ENCODE results near the gene DLGAP4. TPM values are rescaled to one million over a fixed set of nuclear protein-coding genes. Genes with fewer than 3 reads are reported as not detected.

Gene DLGAP4
- polyA plus RNA-seq, 1 of the 3 experiments (the other 2 are of a cell fraction) = 31.2 TPM

- peak; percentile 96 for DNase-seq
- TF ChIP-seq MXI1 (IDR thresholded peaks at IDR 0.05; ENCODE audit: low read depth, low read length) (peak; percentile 32; the same call in 1 of the 2 replicates), RFX5 (IDR thresholded peaks at IDR 0.05; ENCODE audit: low read length) (no peak), IRF3 (IDR thresholded peaks at IDR 0.05; ENCODE audit: low read depth, low read length) (no peak), GABPA (IDR thresholded peaks at IDR 0.05; ENCODE audit: low read depth) (peak; percentile 59), POLR2AphosphoS5 (IDR thresholded peaks at IDR 0.05; ENCODE audit: low read depth, low read length) (peak; percentile 37; the same call in 1 of the 2 replicates)
- TF ChIP-seq, protein P1, sequence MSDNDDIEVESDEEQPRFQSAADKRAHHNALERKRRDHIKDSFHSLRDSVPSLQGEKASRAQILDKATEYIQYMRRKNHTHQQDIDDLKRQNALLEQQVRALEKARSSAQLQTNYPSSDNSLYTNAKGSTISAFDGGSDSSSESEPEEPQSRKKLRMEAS (IDR thresholded peaks at IDR 0.05; ENCODE audit: low read depth) = peak; percentile 45; the same call in 1 of the 2 replicates
- TF ChIP-seq, protein P2, sequence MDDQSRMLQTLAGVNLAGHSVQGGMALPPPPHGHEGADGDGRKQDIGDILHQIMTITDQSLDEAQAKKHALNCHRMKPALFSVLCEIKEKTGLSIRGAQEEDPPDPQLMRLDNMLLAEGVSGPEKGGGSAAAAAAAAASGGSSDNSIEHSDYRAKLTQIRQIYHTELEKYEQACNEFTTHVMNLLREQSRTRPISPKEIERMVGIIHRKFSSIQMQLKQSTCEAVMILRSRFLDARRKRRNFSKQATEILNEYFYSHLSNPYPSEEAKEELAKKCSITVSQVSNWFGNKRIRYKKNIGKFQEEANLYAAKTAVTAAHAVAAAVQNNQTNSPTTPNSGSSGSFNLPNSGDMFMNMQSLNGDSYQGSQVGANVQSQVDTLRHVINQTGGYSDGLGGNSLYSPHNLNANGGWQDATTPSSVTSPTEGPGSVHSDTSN (IDR thresholded peaks at IDR 0.05) = no peak
- H3K27ac ChIP-seq (ENCODE audit: low read depth in 2 of 2, low read length in 1 of 2) = peak within 1 kb of the TSS; percentile 55 to 78
- H3K27me3 ChIP-seq (ENCODE audit: insufficient read depth) = no peaks in the 10 kb centered on the region
- POLR2A ChIA-PET = no interaction called here
- H2AFZ ChIP-seq (ENCODE audit: low read depth) = peak within 1 kb of the TSS; percentile 91
- peak within 1 kb of the TSS; percentile 99 for H3K4me2 ChIP-seq
- H3K9ac ChIP-seq = peak within 1 kb of the TSS; percentile 84
- peaks cover 0 to 1% of the 10 kb centered on the region in 2 experiments for H3K36me3 ChIP-seq (replicated peaks in 1 of 2; ENCODE audit: control insufficient read depth in 1 of 2, insufficient read depth in 2 of 2, low read length in 1 of 2)
- H3K4me1 ChIP-seq (ENCODE audit: control insufficient read depth in 1 of 2, insufficient read depth in 2 of 2, low read depth in 1 of 2, low read length in 1 of 2) = peaks cover 17 to 20% of the 10 kb centered on the region in 2 experiments; a peak in 3 of 4 replicates
- H3K79me2 ChIP-seq (ENCODE audit: insufficient read depth) = peaks cover 39% of the 10 kb centered on the region
- peaks cover 42% of the 10 kb centered on the region for H3F3A ChIP-seq (replicated peaks; ENCODE audit: insufficient read depth)
- H3K4me3 ChIP-seq (ENCODE audit: low read depth in 2 of 2, low read length in 1 of 2) = peak within 1 kb of the TSS; percentile 65 to 77
- H3K9me3 ChIP-seq = no peaks in the 10 kb centered on the region
- H4K20me1 ChIP-seq (ENCODE audit: insufficient read depth) = peaks cover 5% of the 10 kb centered on the region; the same call in 1 of the 2 replicates
- CTCF ChIA-PET = interaction anchor here (0.5 to 3.6 kb wide), 6 partner anchors 11 to 201 kb away, joined by 3 to 20 read pairs (median 4); partner anchors contain the start of genes DSN1 and RAB5IF
- no peaks in the 10 kb centered on the region for H3K9me2 ChIP-seq
- 25% methylated on average over 19 of the region's 80 CpGs for WGBS (ENCODE audit: low lambda C conversion rate)
These were observed 267.1 kb downstream of the DLGAP4 start, which contains the start of gene TGIF2 for GRCh38 chr20:36573103-36573797. Gene TGIF2, plus strand, starts transcription at chr20:36573597. Its CDS starts 5,178 bp downstream, at chr20:36578775.

DNA sequence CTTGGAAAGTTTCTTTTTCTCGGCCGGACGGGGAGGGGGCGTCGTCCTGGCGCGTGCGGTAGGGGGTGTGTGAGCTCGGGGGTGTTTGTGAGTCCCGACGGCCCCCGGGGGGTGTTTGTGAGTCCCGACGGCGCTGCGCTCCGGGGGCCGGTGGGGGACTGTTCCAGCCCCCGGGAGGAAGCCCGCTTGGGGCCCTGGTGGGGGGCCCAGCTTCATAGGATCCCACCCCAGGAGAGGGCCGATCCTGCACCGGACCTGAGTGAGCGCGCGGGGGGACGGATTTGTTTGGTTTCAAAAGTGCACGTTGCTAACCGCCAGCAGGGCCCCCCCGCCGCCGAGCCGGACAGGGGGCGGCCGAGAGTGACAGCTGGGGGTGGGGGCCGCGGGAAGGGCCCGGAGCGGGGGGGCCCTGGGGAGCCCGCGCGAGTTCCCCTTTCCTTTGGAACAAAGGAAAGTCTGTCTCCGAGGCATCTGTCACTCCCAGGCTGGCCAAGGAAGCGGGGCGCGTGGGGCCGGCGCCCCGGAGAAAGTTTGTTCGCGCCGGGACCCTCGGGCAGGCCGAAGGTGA is 267.7 kb downstream of the DLGAP4 start:
- peak overlapping the region; percentile 27 to 53; a peak in 2 of 4 replicates for H3K27ac ChIP-seq (ENCODE audit: low read depth in 2 of 2, low read length in 1 of 2)
- peaks cover 45% of the 10 kb centered on the region for H3K79me2 ChIP-seq (ENCODE audit: insufficient read depth)
- POLR2A ChIA-PET = no interaction called here
- no peaks in the 10 kb centered on the region for H3K9me2 ChIP-seq
- 1% methylated on average over 18 of the region's 53 CpGs for WGBS (ENCODE audit: low lambda C conversion rate)
- peaks cover 0 to 3% of the 10 kb centered on the region in 2 experiments for H3K36me3 ChIP-seq (replicated peaks in 1 of 2; ENCODE audit: control insufficient read depth in 1 of 2, insufficient read depth in 2 of 2, low read length in 1 of 2)
- H4K20me1 ChIP-seq (ENCODE audit: insufficient read depth) = peaks cover 5% of the 10 kb centered on the region; the same call in 1 of the 2 replicates
- H3K4me1 ChIP-seq (ENCODE audit: control insufficient read depth in 1 of 2, insufficient read depth in 2 of 2, low read depth in 1 of 2, low read length in 1 of 2) = peaks cover 17 to 20% of the 10 kb centered on the region in 2 experiments; a peak in 3 of 4 replicates
- TF ChIP-seq SIN3A (IDR thresholded peaks at IDR 0.05; ENCODE audit: borderline replicate concordance, low read depth, low read length) (peak; percentile 67; the same call in 1 of the 2 replicates), RFX5 (IDR thresholded peaks at IDR 0.05; ENCODE audit: low read length) (no peak), MXI1 (IDR thresholded peaks at IDR 0.05; ENCODE audit: low read depth, low read length) (0 out of 2 replicates have a peak, but pooled peaks have one; percentile 12)
- TF ChIP-seq, protein P2 (IDR thresholded peaks at IDR 0.05) = peak; percentile 20; the same call in 1 of the 2 replicates
- H3K9ac ChIP-seq = peak overlapping the region; percentile 84
- no peaks in the 10 kb centered on the region for H3K9me3 ChIP-seq
- H3K27me3 ChIP-seq (ENCODE audit: insufficient read depth) = no peaks in the 10 kb centered on the region
- H3K4me3 ChIP-seq (ENCODE audit: low read depth in 2 of 2, low read length in 1 of 2) = peak overlapping the region; percentile 65 to 77
- H3K4me2 ChIP-seq = peak overlapping the region; percentile 99
- peak; percentile 73 for DNase-seq
- peak overlapping the region; percentile 79; the same call in 1 of the 2 replicates for H2AFZ ChIP-seq (ENCODE audit: low read depth)
- peaks cover 40% of the 10 kb centered on the region for H3F3A ChIP-seq (replicated peaks; ENCODE audit: insufficient read depth)
- CTCF ChIA-PET = interaction anchor here (0.5 to 3.6 kb wide), 6 partner anchors 16 to 200 kb away, joined by 3 to 20 read pairs (median 4); partner anchors contain the start of genes DSN1 and RAB5IF

Data from SK-N-SH (cell line).